CD14-positive monocyte (primary cell): ENCODE data around the gene LINC00237. TPM values are rescaled to one million over a fixed set of nuclear protein-coding genes. Genes with fewer than 3 reads are reported as not detected.

ENCODE experiments used
- DNase-seq, 3 donors: peaks; one replicate each; pipeline ENCODE4 v3.0.0-alpha.2; 2011 to 2022
- H2AFZ ChIP-seq: 2 replicates; pipeline ENCODE4 v1.6.0; 2012; ENCODE audit warnings: mild to moderate bottlenecking, low read depth, low read length, inconsistent platforms; ENCODE audit not compliant: insufficient read depth, poor library complexity, severe bottlenecking
- H3K27ac ChIP-seq, 2 donors: 1 replicate in 1 of 2; 2 replicates in 1 of 2; pipeline ENCODE4 v1.5.1; 2012 to 2013; ENCODE audit warnings: low read length in 2 of 2, control low read depth in 1 of 2, inconsistent platforms in 1 of 2, low read depth in 1 of 2, mild to moderate bottlenecking in 1 of 2
- H3K27me3 ChIP-seq, 2 donors: one replicate each; pipeline versions ENCODE4 v1.6.0 to v1.6.1; 2011 to 2013; ENCODE audit warnings: low read length in 2 of 2; ENCODE audit not compliant: control insufficient read depth in 2 of 2, insufficient read depth in 2 of 2
- H3K36me3 ChIP-seq, 2 donors: replicated peaks in 1 of 2; 1 replicate in 1 of 2; 2 replicates in 1 of 2; pipeline versions ENCODE4 v1.5.1 to v1.6.1; 2012 to 2013; ENCODE audit warnings: low read length in 2 of 2, control low read depth in 1 of 2, inconsistent platforms in 1 of 2, mild to moderate bottlenecking in 1 of 2; ENCODE audit not compliant: insufficient read depth in 2 of 2, control insufficient read depth in 1 of 2
- H3K4me1 ChIP-seq, 2 donors: 1 replicate in 1 of 2; 2 replicates in 1 of 2; pipeline versions ENCODE4 v1.5.1 to v1.6.1; 2012 to 2013; ENCODE audit warnings: low read length in 2 of 2, control low read depth in 1 of 2, inconsistent platforms in 1 of 2, mild to moderate bottlenecking in 1 of 2, moderate library complexity in 1 of 2; ENCODE audit not compliant: insufficient read depth in 2 of 2, control insufficient read depth in 1 of 2
- H3K4me2 ChIP-seq: replicated peaks from 2 replicates; pipeline ENCODE3; 2012; ENCODE audit warnings: low read length, moderate library complexity, mild to moderate bottlenecking; ENCODE audit not compliant: poor library complexity, severe bottlenecking; ENCODE audit errors: extremely low read depth
- H3K4me3 ChIP-seq, 3 experiments: fragments of 200-600 bp in 1 of 3; sonication (generic) in 1 of 3; replicated peaks in 1 of 3; 1 replicate in 2 of 3; 2 replicates in 1 of 3; pipeline ENCODE4 v1.5.1; 2011 to 2013; ENCODE audit warnings: low read length in 3 of 3, mild to moderate bottlenecking in 3 of 3, control low read depth in 2 of 3, low read depth in 2 of 3, inconsistent platforms in 1 of 3, moderate library complexity in 1 of 3
- H3K79me2 ChIP-seq: 2 replicates; pipeline ENCODE4 v1.6.0; 2012; ENCODE audit warnings: mild to moderate bottlenecking, control low read depth, inconsistent platforms, low read length, moderate library complexity; ENCODE audit not compliant: insufficient read depth
- H3K9ac ChIP-seq: 2 replicates; pipeline ENCODE4 v1.6.0; 2017; ENCODE audit warnings: low read length, mild to moderate bottlenecking; ENCODE audit not compliant: insufficient read depth, poor library complexity, severe bottlenecking
- H3K9me3 ChIP-seq, 2 donors: replicated peaks in 1 of 2; 1 replicate in 1 of 2; 2 replicates in 1 of 2; pipeline versions ENCODE4 v1.5.1 to v1.6.1; 2012 to 2013; ENCODE audit warnings: low read length in 2 of 2, control low read depth in 1 of 2; ENCODE audit not compliant: control insufficient read depth in 1 of 2, insufficient read depth in 1 of 2
- H4K20me1 ChIP-seq: 2 replicates; pipeline ENCODE4 v1.6.0; 2012; ENCODE audit warnings: mild to moderate bottlenecking, low read length, control low read depth, moderate library complexity; ENCODE audit not compliant: insufficient read depth
- H3K27ac Mint-ChIP-seq, 7 donors: one replicate each; pipeline ENCODE4 v1.8.0; 2020; ENCODE audit warnings: mild to moderate bottlenecking in 7 of 7, mixed read lengths in 7 of 7, moderate library complexity in 6 of 7, inconsistent platforms in 2 of 7
- H3K27me3 Mint-ChIP-seq, 3 donors: one replicate each; pipeline ENCODE4 v1.8.0; 2021 to 2022; ENCODE audit warnings: low read depth in 3 of 3, mild to moderate bottlenecking in 3 of 3, mixed read lengths in 3 of 3, moderate library complexity in 3 of 3, inconsistent platforms in 1 of 3
- H3K36me3 Mint-ChIP-seq, 2 donors: one replicate each; pipeline ENCODE4 v1.8.0; 2020; ENCODE audit warnings: mixed read lengths in 2 of 2, inconsistent platforms in 1 of 2, mild to moderate bottlenecking in 1 of 2
- H3K4me1 Mint-ChIP-seq: one replicate; pipeline ENCODE4 v1.8.0; 2020; ENCODE audit warnings: mild to moderate bottlenecking, mixed read lengths
- H3K4me3 Mint-ChIP-seq, 2 donors: one replicate each; pipeline ENCODE4 v1.8.0; 2020; ENCODE audit warnings: mild to moderate bottlenecking in 2 of 2, mixed read lengths in 2 of 2, moderate library complexity in 1 of 2
- H3K9me3 Mint-ChIP-seq, 7 donors: one replicate each; pipeline ENCODE4 v1.8.0; 2020 to 2022; ENCODE audit warnings: mixed read lengths in 7 of 7, mild to moderate bottlenecking in 6 of 7, moderate library complexity in 6 of 7, inconsistent platforms in 2 of 7
- CTCF ChIP-seq: fragments of 200-600 bp; IDR thresholded peaks from one replicate; pipeline ENCODE4 v1.8.0; 2022; ENCODE audit warnings: antibody characterized with exemption, mild to moderate bottlenecking
- WGBS: methylation state at CpG from one replicate; pipeline ENCODE4 v1.1.5; 2013; ENCODE audit warnings: missing lambda C conversion rate; ENCODE audit not compliant: insufficient coverage; 5-methylcytosine and 5-hydroxymethylcytosine counted together
- intact Hi-C, 2 donors: fragments of 100-400 bp; cut with micrococcal nuclease; formaldehyde crosslinking; loops; one replicate each; pipeline versions ENCODE4 v1.15.0 to v1.15.1; 2023
- polyA plus RNA-seq, 3 donors: library from polyadenylated mRNA; depleted of rRNA in 1 of 3; unstranded in 2 of 3; stranded (reverse) in 1 of 3; fragments of 300-500 nt in 2 of 3; fragments of >200 nt in 1 of 3; fragmentation: Illumina TruSeq in 2 of 3; gene quantifications; 1 replicate in 2 of 3; 2 replicates in 1 of 3; pipeline ENCODE4 v1.2.3, GENCODE V29; 2012 to 2021

The LINC00237 gene
- polyA plus RNA-seq, 3 donors = 0.31 to 0.39 TPM; not detected in 1

GRCh38 chr20:21129861-21130260 lies 23.7 kb upstream of the LINC00237 start:
- no peaks in the 10 kb centered on the region for H3K9me3 ChIP-seq
- Mint-ChIP-seq H3K9me3 (no peaks in the 10 kb centered on the region), H3K4me3 (no peak overlapping the region), H3K27ac (no peak overlapping the region), H3K4me1 (peaks cover 14% of the 10 kb centered on the region), H3K27me3 (peaks cover under 1 to 4% (median 2%) of the 10 kb centered on the region in 3 donors), H3K36me3 (peaks cover 19 to 26% of the 10 kb centered on the region in 2 donors)
- no peaks in the 10 kb centered on the region for H3K36me3 ChIP-seq
- no peak overlapping the region for H2AFZ ChIP-seq
- no peak overlapping the region for H3K4me3 ChIP-seq
- no peaks in the 10 kb centered on the region for H4K20me1 ChIP-seq
- H3K4me1 ChIP-seq = peaks cover 16% of the 10 kb centered on the region in 2 donors
- H3K79me2 ChIP-seq = no peaks in the 10 kb centered on the region
- WGBS = 100% methylated on average over 3 of the region's 5 CpGs
- H3K4me2 ChIP-seq = no peak overlapping the region
- no peak overlapping the region for H3K27ac ChIP-seq
- intact Hi-C loops = loop anchor here (10.0 kb wide), 2 partner anchors 165 to 1075 kb away; partner anchors contain the start of genes CFAP61 (in 1 of the 2) and CRNKL1 (in 1 of the 2)
- no peaks in the 10 kb centered on the region for H3K27me3 ChIP-seq
- DNase-seq = no peak
- TF ChIP-seq CTCF = no peak
- no peak overlapping the region for H3K9ac ChIP-seq

GRCh38 chr20:21127201-21127981 lies 21.2 kb upstream of the LINC00237 start:
- 100% methylated on average over 1 of the region's 5 CpGs for WGBS
- H3K4me1 Mint-ChIP-seq = peaks cover 14% of the 10 kb centered on the region
- DNase-seq = no peak
- H3K27ac Mint-ChIP-seq = no peak overlapping the region
- Histone ChIP-seq H4K20me1 (no peaks in the 10 kb centered on the region), H2AFZ (peak overlapping the region; percentile 100), H3K36me3 (no peaks in the 10 kb centered on the region), H3K27me3 (no peaks in the 10 kb centered on the region), H3K4me2 (no peak overlapping the region), H3K27ac (no peak overlapping the region), H3K9me3 (no peaks in the 10 kb centered on the region), H3K4me3 (peak overlapping the region in 1 of 3 experiments; percentile 90), H3K4me1 (peaks cover 16% of the 10 kb centered on the region in 2 donors), H3K9ac (no peak overlapping the region), H3K79me2 (no peaks in the 10 kb centered on the region)
- H3K36me3 Mint-ChIP-seq = peaks cover 10 to 15% of the 10 kb centered on the region in 2 donors
- H3K9me3 Mint-ChIP-seq = peaks cover 0 to 3% (median 0%) of the 10 kb centered on the region in 7 donors
- H3K27me3 Mint-ChIP-seq = peaks cover 4 to 9% (median 9%) of the 10 kb centered on the region in 3 donors
- intact Hi-C loops = loop anchor here (10.0 kb wide), 2 partner anchors 167 to 1073 kb away; partner anchors contain the start of genes CFAP61 (in 1 of the 2) and CRNKL1 (in 1 of the 2)
- H3K4me3 Mint-ChIP-seq = no peak overlapping the region
- no peak for TF ChIP-seq CTCF
